GM18951 (cell line): ENCODE results near the gene RFX5.

ENCODE experiments used
- POLR2A ChIP-seq: IDR thresholded peaks from 4 replicates; pipeline ENCODE4 v1.6.1; 2011; ENCODE audit warnings: mild to moderate bottlenecking; ENCODE audit not compliant: insufficient read length, insufficient read depth; ENCODE audit errors: extremely low read depth
- in situ Hi-C: fragments of 300-500 bp; cut with MboI; formaldehyde crosslinking; loops from one replicate; pipeline ENCODE4 v1.12.0; 2022; ENCODE audit warnings: low sequenced_read_pairs, mixed read lengths, inconsistent platforms; ENCODE audit not compliant: unreplicated experiment

Gene RFX5

GRCh38 chr1:151325231-151325630, 21.8 kb downstream of the RFX5 start:
- TF ChIP-seq POLR2A, result no peak
- in situ Hi-C loops, result no loop called here

GRCh38 chr1:151324390-151324930, 22.6 kb downstream of the RFX5 start:
- no peak for TF ChIP-seq POLR2A
- in situ Hi-C loops, result no loop called here

DNA sequence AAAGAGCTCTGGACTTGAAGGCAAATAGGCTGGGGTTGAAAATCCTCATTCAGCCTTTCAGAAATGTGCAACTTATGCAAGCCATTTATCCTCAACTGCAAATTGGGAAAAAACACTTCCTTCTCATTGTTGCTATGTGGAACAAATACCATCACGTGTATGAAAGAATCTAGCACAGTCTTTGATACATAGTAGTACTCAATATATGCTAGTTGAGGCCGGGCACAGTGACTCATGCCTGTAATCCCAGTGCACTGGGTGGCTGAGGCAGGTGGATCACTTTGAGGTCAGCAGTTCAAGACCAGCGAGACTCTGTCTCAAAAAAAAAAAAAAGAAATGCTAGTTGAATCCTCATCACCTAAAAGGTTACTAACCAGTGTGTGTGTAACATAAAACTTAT, 28.1 kb downstream of the RFX5 start:
- TF ChIP-seq POLR2A, result no peak
- in situ Hi-C loops, result no loop called here

- in situ Hi-C loops, result no loop called here
- no peak for TF ChIP-seq POLR2A
Measured at GRCh38 chr1:151315565-151316235, 31.4 kb downstream of the RFX5 start.

GRCh38 chr1:151314137-151314875, 32.7 kb downstream of the RFX5 start:
- TF ChIP-seq POLR2A, result no peak
- in situ Hi-C loops, result no loop called here

DNA sequence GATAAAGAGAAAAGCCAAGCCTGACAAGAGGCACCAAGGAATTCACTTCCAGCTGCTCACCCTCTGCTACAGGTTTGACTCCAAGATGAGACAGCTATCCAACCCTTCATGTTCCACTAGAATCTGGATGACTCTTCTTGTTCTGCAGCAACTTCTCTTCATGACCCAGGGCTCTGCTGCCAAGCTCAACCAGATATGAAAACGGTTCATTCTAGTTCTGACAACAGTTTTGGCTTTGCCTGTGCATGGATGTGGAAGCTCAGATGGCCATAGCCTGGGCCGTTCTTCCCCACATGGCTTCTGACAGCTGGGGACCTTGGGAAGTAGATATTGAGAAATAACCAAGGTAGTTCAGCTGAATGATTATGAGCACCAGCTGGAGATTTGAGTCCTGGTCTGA, 33.6 kb downstream of the RFX5 start:
- TF ChIP-seq POLR2A, result no peak
- in situ Hi-C loops, result no loop called here

- TF ChIP-seq POLR2A, result no peak
- in situ Hi-C loops, result no loop called here
Measured at GRCh38 chr1:151312826-151313225, 34.2 kb downstream of the RFX5 start.

- TF ChIP-seq POLR2A, result no peak
- in situ Hi-C loops, result no loop called here
Measured at GRCh38 chr1:151312411-151312810, 34.6 kb downstream of the RFX5 start.

DNA sequence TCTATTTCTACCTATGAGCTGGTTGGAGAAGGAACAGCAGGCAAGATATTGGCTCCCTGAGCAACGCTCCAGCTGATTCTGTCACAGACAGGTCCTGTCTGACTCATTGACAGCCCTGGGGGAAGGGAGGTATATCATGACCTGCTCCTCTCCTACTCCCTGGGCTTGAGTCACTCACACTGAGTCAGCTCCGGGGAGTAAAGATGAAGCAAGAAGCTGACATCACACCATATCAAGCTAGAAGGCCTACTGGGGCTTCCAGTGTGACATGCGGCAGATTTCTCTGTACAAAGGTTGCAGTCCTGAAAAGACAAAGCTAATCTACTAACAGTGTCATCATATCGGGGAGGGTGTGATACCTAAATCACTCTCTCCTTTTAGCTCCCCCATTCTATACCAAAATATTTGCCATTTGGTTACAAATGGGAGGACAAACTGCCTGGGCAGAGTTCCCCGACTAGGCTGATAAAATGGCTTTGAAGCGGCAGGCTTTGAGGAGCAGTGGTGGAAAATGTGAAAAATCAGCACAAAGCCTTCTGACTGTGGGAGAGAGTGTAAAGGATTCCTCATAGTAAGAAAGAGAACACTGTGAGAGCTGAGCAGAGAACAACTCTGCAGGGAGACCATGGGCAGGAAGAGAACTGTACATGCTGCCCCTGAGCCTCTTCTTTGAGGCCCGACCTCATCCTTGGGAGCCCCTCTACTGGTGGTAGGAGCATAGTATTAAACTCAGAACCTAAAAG, 35.3 kb downstream of the RFX5 start:
- in situ Hi-C loops, result no loop called here
- TF ChIP-seq POLR2A, result no peak

- in situ Hi-C loops, result no loop called here
- TF ChIP-seq POLR2A, result no peak
Measured at GRCh38 chr1:151311011-151311410, 36.0 kb downstream of the RFX5 start.

GRCh38 chr1:151309811-151310323, 37.2 kb downstream of the RFX5 start:
- no peak for TF ChIP-seq POLR2A
- in situ Hi-C loops, result no loop called here

GRCh38 chr1:151294742-151295462, 52.1 kb downstream of the RFX5 start:
- in situ Hi-C loops, result no loop called here
- TF ChIP-seq POLR2A, result no peak

- in situ Hi-C loops, result no loop called here
- no peak for TF ChIP-seq POLR2A
Measured at GRCh38 chr1:151293093-151293492, 54.0 kb downstream of the RFX5 start.
